RWPE1 (cell line): Measurements from ENCODE around the gene COG7.

ENCODE experiments used
- CTCF ChIA-PET: fragments of 350-600 bp; sonication (Branson Sonifier 250); formaldehyde crosslinking; extraction: SDS; loops from one replicate; lab custom pipeline; 2021; lab: Yijun Ruan, JAX
- POLR2A ChIA-PET: fragments of 400-600 bp; formaldehyde crosslinking; extraction: SDS; loops from one replicate; lab custom pipeline; 2020; ENCODE audit warnings: antibody characterized with exemption; ENCODE audit not compliant: low non-redundant PET; lab: Yijun Ruan, JAX
- DNase-seq: peaks from one replicate; pipeline ENCODE4 v3.0.0; 2012; ENCODE audit warnings: low spot score
- H3K27ac ChIP-seq: fragments of 450-650 bp; 2 replicates; pipeline ENCODE4 v1.5.1; 2017
- TF ChIP-seq, protein P1 (sequence below): fragments of 450-650 bp; conservative IDR thresholded peaks from 2 replicates; pipeline ENCODE4 v1.5.1; 2017; ENCODE audit warnings: low read depth, mild to moderate bottlenecking

COG7 gene

GRCh38 chr16:23345237-23345636 lies 107.8 kb downstream of the COG7 start:
- POLR2A ChIA-PET = no interaction called here
- DNase-seq = no peak
- H3K27ac ChIP-seq = no peak overlapping the region
- CTCF ChIA-PET = no interaction called here
- TF ChIP-seq, protein P1, sequence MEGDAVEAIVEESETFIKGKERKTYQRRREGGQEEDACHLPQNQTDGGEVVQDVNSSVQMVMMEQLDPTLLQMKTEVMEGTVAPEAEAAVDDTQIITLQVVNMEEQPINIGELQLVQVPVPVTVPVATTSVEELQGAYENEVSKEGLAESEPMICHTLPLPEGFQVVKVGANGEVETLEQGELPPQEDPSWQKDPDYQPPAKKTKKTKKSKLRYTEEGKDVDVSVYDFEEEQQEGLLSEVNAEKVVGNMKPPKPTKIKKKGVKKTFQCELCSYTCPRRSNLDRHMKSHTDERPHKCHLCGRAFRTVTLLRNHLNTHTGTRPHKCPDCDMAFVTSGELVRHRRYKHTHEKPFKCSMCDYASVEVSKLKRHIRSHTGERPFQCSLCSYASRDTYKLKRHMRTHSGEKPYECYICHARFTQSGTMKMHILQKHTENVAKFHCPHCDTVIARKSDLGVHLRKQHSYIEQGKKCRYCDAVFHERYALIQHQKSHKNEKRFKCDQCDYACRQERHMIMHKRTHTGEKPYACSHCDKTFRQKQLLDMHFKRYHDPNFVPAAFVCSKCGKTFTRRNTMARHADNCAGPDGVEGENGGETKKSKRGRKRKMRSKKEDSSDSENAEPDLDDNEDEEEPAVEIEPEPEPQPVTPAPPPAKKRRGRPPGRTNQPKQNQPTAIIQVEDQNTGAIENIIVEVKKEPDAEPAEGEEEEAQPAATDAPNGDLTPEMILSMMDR = no peak

DNA sequence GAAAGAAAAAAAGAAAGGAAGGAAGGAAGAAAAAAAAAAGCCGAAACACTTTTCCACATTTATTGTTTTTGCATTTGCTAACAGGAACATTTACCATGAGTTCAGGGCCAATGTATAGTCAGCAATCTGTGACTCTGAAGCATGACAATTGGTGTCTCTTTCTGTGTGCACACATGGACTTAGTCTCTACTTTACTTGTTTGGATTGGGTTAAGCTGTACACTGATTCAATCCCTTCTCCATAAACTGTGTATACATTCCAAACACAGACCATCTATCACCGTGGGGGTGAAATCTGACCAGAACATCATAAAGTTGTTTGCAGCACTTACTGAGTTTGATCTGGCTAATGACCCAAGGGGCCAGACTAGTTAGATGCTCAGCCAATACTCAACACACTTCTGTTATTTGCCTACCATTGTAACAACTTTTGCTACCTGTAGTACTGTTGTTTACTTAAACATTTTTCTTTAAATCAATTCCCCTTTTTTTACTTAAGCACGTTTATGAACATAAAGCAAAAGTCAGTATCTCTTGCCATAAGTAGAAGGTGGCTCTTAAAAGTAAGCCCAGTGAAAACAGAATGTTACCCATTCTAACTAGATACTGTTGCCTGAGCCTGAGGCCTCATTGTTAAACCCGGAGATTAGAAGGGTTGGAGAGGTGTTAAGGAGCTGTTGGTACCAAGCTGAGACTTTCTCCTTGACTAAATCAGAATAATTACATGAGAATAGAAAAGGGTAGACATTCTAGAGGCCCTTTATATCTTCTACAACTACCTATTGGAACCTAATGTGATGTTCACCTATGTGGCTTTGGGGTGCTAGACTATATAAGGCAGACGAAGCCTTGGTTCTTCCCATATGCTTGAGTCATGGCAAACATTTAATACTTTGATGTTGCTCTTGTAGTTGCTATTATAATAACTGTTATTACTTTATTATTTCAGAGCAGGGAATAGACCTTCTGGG lies 109.1 kb downstream of the COG7 start:
- TF ChIP-seq, protein P1 = no peak
- no peak for DNase-seq
- ChIA-PET CTCF (no interaction called here), POLR2A (no interaction called here)
- H3K27ac ChIP-seq = no peak overlapping the region

- TF ChIP-seq, protein P1 = no peak
- ChIA-PET POLR2A (no interaction called here), CTCF (no interaction called here)
- DNase-seq = no peak
- H3K27ac ChIP-seq = no peak overlapping the region
These were observed 110.8 kb downstream of the COG7 start for GRCh38 chr16:23342083-23342640.

DNA sequence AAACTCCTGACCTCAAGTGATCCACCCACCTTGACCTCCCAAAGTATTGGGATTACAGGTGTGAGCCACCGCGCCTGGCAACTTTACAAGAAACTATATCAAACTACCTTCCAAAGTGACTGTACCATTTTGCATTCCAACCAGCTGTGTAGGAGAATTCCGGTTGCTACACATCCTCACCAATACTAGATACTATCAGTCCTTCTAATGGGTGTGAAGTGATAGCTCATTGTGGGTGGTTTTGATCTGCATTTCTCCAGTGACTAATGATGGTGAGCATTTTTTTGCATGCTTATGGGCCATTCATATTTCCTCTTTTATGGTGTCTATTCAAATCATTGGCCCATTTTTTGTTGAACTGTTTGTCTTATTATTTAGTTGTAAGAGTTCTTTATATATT lies 113.2 kb downstream of the COG7 start:
- TF ChIP-seq, protein P1 = no peak
- H3K27ac ChIP-seq = no peak overlapping the region
- ChIA-PET POLR2A (no interaction called here), CTCF (interaction anchor here (0.7 kb wide), 1 partner anchor 10 kb away, joined by 3 read pairs; no protein-coding TSS in a partner anchor)
- DNase-seq = no peak
